ENCODE data around the gene LTC4S. TPM values are rescaled to one million over a fixed set of nuclear protein-coding genes. Genes with fewer than 3 reads are reported as not detected.

The LTC4S gene
- total and polyA plus RNA-seq, 4 donors, result 4.0 to 25.3 (median 8.3) TPM

DNA sequence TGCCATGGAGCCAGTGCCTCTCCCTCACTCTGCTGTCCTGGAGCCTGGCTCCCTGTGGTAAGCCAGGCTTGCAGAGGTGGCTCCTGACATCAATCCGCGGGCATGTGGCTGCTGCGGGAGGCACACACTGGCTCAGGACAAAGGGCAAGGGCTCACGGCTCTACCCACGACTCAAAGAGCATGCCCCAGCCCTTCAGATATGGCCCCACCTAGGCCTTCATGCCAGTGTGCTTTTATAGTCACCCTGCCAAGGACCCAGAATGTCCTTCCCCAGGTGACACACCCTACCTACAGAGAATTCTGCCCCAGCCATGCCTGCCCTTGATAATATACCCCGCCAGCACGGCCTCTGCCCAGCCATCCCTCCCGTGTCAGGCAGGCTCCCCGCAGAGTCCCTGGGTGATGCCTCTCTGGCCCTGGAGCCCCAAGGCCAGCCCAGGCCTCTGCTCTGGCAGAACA, 11.3 kb downstream of the LTC4S start:
- ATAC-seq (ENCODE audit: insufficient read depth, low FRiP score) (no peak), DNase-seq (no peak)
- Histone ChIP-seq H3K27ac (ENCODE audit: low read depth in 1 of 2, low read length in 1 of 2) (peak overlapping the region; percentile 85 to 92), H3K4me1 (ENCODE audit: control insufficient read depth in 5 of 5, insufficient read depth in 5 of 5, low read length in 5 of 5) (peaks cover 0 to 18% (median 7%) of the 10 kb centered on the region in 5 donors), H3K27me3 (ENCODE audit: control insufficient read depth in 3 of 3, insufficient read depth in 3 of 3, low read length in 2 of 3) (no peaks in the 10 kb centered on the region), H3K4me3 (peak overlapping the region; percentile 69), H3K9me3 (ENCODE audit: control insufficient read depth in 4 of 4, insufficient read depth in 3 of 4, low read length in 3 of 4) (no peaks in the 10 kb centered on the region), H3K9ac (ENCODE audit: insufficient read depth in 1 of 2, low read length in 2 of 2) (peak overlapping the region in 1 of 2 donors; percentile 28), H3K36me3 (ENCODE audit: control insufficient read depth in 4 of 4, insufficient read depth in 4 of 4, low read length in 4 of 4) (peaks cover 0 to 13% (median 2%) of the 10 kb centered on the region in 4 donors)
- TF ChIP-seq, protein P1, sequence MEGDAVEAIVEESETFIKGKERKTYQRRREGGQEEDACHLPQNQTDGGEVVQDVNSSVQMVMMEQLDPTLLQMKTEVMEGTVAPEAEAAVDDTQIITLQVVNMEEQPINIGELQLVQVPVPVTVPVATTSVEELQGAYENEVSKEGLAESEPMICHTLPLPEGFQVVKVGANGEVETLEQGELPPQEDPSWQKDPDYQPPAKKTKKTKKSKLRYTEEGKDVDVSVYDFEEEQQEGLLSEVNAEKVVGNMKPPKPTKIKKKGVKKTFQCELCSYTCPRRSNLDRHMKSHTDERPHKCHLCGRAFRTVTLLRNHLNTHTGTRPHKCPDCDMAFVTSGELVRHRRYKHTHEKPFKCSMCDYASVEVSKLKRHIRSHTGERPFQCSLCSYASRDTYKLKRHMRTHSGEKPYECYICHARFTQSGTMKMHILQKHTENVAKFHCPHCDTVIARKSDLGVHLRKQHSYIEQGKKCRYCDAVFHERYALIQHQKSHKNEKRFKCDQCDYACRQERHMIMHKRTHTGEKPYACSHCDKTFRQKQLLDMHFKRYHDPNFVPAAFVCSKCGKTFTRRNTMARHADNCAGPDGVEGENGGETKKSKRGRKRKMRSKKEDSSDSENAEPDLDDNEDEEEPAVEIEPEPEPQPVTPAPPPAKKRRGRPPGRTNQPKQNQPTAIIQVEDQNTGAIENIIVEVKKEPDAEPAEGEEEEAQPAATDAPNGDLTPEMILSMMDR (IDR thresholded peaks at IDR 0.05; ENCODE audit: control extremely low read depth, extremely low read depth), result no peak
- 50 to 69% methylated on average over 9 of the region's 9 CpGs for WGBS, 2 donors

DNA sequence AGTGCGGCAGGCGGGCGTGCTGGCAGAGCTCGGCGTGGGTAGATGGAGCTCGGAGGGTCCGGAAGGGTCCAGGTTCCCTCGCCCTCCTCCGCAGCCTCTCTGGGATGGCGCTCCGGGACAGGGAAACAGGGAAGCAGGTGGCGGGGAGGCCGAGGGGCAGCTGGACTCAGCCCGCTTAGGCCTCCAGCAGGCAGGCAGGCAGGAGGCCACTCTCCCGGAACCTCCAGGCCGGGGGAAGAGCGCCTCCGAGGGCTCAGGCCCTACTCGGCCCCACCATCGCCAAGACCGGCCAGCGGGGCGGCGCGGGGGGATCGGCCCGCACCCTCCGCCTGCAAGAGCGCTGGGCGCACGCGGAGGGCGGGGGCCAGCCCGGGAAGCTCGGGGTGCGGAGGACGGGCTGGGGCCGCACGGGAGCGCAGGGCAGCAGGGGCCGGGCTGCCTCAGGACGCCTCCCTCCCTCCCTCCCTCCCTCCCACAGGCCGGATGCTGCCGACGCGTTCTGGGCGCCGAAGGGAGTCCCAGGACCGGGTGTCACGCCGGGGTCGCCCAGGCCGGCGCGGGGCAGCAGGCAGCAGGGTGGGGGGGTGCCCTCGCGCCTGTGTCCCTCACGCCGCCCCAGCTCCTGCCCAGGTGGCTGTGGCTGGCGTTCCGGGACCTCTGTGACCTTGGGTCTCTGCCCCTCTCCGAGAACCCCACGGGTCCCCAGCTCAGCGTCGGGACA, 11.9 kb downstream of the LTC4S start:
- Histone ChIP-seq H3K9me3 (ENCODE audit: control insufficient read depth in 4 of 4, insufficient read depth in 3 of 4, low read length in 3 of 4) (no peaks in the 10 kb centered on the region), H3K27me3 (ENCODE audit: control insufficient read depth in 3 of 3, insufficient read depth in 3 of 3, low read length in 2 of 3) (no peaks in the 10 kb centered on the region), H3K4me3 (peak overlapping the region; percentile 69), H3K36me3 (ENCODE audit: control insufficient read depth in 4 of 4, insufficient read depth in 4 of 4, low read length in 4 of 4) (peaks cover 0 to 7% (median 2%) of the 10 kb centered on the region in 4 donors), H3K9ac (ENCODE audit: insufficient read depth in 1 of 2, low read length in 2 of 2) (peak overlapping the region; percentile 28 to 37), H3K4me1 (ENCODE audit: control insufficient read depth in 5 of 5, insufficient read depth in 5 of 5, low read length in 5 of 5) (peaks cover 0 to 18% (median 7%) of the 10 kb centered on the region in 5 donors), H3K27ac (ENCODE audit: low read depth in 1 of 2, low read length in 1 of 2) (peak overlapping the region; percentile 85 to 92)
- TF ChIP-seq, protein P1 (IDR thresholded peaks at IDR 0.05; ENCODE audit: control extremely low read depth, extremely low read depth), result no peak
- 6 to 10% methylated on average over 52 to 65 of the region's 65 CpGs for WGBS, 2 donors
- peak; percentile 45 to 60 (median 54) for DNase-seq
- peak; percentile 17 for ATAC-seq (ENCODE audit: insufficient read depth, low FRiP score)

DNA sequence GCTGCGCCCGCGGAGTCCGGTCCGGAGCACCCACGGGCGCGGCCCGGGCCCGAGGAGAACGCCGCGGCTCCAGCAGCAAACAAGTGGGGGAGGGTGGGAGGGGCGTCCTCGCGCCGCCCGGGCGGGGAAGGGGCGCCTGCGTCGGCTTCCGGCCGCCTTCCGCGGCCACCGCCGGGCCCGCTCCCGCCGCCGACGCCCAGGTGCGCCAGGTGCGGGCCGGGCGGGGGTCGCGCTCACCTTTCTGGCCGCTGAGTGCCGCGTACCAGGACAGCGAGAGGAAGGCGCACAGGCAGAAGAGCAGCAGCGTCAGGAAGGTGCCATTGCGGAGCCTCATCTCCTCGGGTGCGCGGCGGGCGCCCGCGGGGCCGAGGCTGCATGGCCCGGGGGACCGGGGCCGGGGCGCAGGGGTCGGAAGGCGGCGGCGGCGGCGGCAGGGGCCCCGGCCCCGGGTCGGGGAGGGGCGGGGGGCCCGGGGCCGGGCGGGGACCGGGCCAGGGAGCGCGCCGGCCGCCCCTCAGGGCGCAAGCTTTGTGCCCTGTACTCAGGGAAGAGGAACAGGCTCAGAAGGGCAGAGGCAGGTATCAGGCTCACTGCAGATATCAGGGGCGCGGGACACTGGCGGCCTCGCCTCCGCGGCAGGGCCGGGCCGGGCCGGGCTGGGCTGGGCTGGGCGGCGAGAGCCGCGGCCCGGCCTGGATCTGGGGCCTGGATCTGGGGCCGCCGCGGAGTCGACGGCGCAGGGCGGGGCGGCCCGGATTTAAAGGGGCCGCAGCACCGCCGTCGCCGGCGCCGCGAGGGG, 12.7 kb downstream of the LTC4S start, which contains the start of gene MGAT4B:
TSS of gene MGAT4B (minus strand) at position 617 of the 799 bp plus-strand sequence. CDS start at position 334, 283 bp downstream.
- Histone ChIP-seq H3K27ac (ENCODE audit: low read depth in 1 of 2, low read length in 1 of 2) (peak within 1 kb of the TSS; percentile 92 to 97), H3K4me1 (ENCODE audit: control insufficient read depth in 5 of 5, insufficient read depth in 5 of 5, low read length in 5 of 5) (peaks cover 0 to 18% (median 7%) of the 10 kb centered on the region in 5 donors), H3K9ac (ENCODE audit: insufficient read depth in 1 of 2, low read length in 2 of 2) (peak within 1 kb of the TSS in 1 of 2 donors; percentile 37), H3K9me3 (ENCODE audit: control insufficient read depth in 4 of 4, insufficient read depth in 3 of 4, low read length in 3 of 4) (no peaks in the 10 kb centered on the region), H3K27me3 (ENCODE audit: control insufficient read depth in 3 of 3, insufficient read depth in 3 of 3, low read length in 2 of 3) (no peaks in the 10 kb centered on the region), H3K36me3 (ENCODE audit: control insufficient read depth in 4 of 4, insufficient read depth in 4 of 4, low read length in 4 of 4) (peaks cover 0 to 4% (median under 1%) of the 10 kb centered on the region in 4 donors), H3K4me3 (peak within 1 kb of the TSS; percentile 95)
- DNase-seq (peak; percentile 74 to 86 (median 77)), ATAC-seq (ENCODE audit: insufficient read depth, low FRiP score) (peak; percentile 88)
- WGBS, 2 donors, result 1% methylated on average over 51 to 108 of the region's 108 CpGs
- TF ChIP-seq, protein P1 (IDR thresholded peaks at IDR 0.05; ENCODE audit: control extremely low read depth, extremely low read depth), result no peak
